ENCODE measurements around the gene PCDHGA4.
"Not testable (repeated sequence)": the region's sequence is repeated elsewhere in the genome, so short reads cannot be mapped to it uniquely, and the experiment has no call there.

PCDHGA4 gene

DNA sequence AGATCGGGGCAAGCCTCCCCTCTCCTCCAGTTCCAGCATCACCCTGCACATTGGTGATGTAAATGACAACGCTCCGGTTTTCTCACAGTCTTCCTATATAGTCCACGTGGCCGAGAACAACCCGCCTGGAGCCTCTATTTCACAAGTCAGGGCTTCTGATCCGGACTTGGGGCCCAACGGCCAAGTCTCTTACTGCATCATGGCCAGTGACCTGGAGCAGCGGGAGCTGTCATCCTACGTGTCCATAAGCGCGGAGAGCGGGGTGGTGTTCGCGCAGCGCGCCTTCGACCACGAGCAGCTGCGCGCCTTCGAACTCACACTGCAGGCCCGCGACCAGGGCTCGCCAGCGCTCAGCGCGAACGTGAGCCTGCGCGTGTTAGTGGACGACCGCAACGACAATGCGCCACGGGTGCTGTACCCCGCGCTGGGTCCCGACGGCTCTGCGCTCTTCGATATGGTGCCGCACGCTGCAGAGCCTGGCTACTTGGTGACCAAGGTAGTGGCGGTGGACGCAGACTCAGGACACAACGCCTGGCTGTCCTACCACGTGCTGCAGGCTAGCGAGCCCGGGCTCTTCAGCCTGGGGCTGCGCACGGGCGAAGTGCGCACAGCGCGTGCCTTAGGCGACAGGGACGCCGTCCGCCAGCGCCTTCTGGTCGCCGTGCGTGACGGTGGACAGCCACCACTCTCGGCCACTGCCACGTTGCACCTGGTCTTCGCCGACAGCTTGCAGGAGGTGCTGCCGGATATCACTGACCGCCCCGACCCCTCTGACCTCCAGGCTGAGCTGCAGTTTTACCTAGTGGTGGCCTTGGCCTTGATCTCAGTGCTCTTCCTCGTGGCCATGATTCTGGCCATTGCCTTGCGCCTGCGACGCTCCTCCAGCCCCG lies 34.6 kb downstream of the PCDHGA4 start:
- no peaks in the 10 kb centered on the region for H3K9me3 ChIP-seq (ENCODE audit: insufficient read depth, low read length, severe bottlenecking)
- H3K27me3 ChIP-seq (ENCODE audit: insufficient read depth, low read length, poor library complexity), result no peaks in the 10 kb centered on the region
- H3K36me3 ChIP-seq (ENCODE audit: insufficient read depth, low read length), result no peaks in the 10 kb centered on the region
- DNase-seq (no peak), ATAC-seq (ENCODE audit: insufficient read depth, low read depth) (no peak)
- H2AFZ ChIP-seq (ENCODE audit: low read depth, low read length), result no peak overlapping the region
- H3K9ac ChIP-seq (ENCODE audit: low read depth, low read length), result no peak overlapping the region
- H4K20me1 ChIP-seq (ENCODE audit: insufficient read depth, low read length), result no peaks in the 10 kb centered on the region
- no peaks in the 10 kb centered on the region for H3K4me1 ChIP-seq (ENCODE audit: insufficient read depth, low read length)
- TF ChIP-seq, protein P1, sequence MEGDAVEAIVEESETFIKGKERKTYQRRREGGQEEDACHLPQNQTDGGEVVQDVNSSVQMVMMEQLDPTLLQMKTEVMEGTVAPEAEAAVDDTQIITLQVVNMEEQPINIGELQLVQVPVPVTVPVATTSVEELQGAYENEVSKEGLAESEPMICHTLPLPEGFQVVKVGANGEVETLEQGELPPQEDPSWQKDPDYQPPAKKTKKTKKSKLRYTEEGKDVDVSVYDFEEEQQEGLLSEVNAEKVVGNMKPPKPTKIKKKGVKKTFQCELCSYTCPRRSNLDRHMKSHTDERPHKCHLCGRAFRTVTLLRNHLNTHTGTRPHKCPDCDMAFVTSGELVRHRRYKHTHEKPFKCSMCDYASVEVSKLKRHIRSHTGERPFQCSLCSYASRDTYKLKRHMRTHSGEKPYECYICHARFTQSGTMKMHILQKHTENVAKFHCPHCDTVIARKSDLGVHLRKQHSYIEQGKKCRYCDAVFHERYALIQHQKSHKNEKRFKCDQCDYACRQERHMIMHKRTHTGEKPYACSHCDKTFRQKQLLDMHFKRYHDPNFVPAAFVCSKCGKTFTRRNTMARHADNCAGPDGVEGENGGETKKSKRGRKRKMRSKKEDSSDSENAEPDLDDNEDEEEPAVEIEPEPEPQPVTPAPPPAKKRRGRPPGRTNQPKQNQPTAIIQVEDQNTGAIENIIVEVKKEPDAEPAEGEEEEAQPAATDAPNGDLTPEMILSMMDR (IDR thresholded peaks at IDR 0.05; ENCODE audit: borderline replicate concordance, extremely low read depth, low read length, poor library complexity, severe bottlenecking), result no peak
- TF ChIP-seq EZH2 (IDR thresholded peaks at IDR 0.05; ENCODE audit: borderline replicate concordance, low read depth, low read length, severe bottlenecking), result no peak
- H3K4me3 ChIP-seq (ENCODE audit: low read depth in 1 of 2, low read length in 2 of 2), result no peak overlapping the region
- H3K4me2 ChIP-seq (ENCODE audit: insufficient read depth, low read length), result no peak overlapping the region
- no peaks in the 10 kb centered on the region for H3K79me2 ChIP-seq (ENCODE audit: insufficient read depth, low read length)
- H3K27ac ChIP-seq (ENCODE audit: low read length), result no peak overlapping the region

GRCh38 chr5:141392429-141393198 lies 37.8 kb downstream of the PCDHGA4 start, which contains the start of gene PCDHGA8:
Gene PCDHGA8, plus strand, starts transcription at chr5:141392633. Its CDS starts 181 bp downstream, at chr5:141392814.
- Histone ChIP-seq H3K9ac (ENCODE audit: low read depth, low read length) (no peak within 1 kb of the TSS), H3K27me3 (ENCODE audit: insufficient read depth, low read length, poor library complexity) (no peaks in the 10 kb centered on the region), H4K20me1 (ENCODE audit: insufficient read depth, low read length) (no peaks in the 10 kb centered on the region), H2AFZ (ENCODE audit: low read depth, low read length) (no peak within 1 kb of the TSS), H3K36me3 (ENCODE audit: insufficient read depth, low read length) (no peaks in the 10 kb centered on the region), H3K27ac (ENCODE audit: low read length) (no peak within 1 kb of the TSS), H3K79me2 (ENCODE audit: insufficient read depth, low read length) (no peaks in the 10 kb centered on the region), H3K4me2 (ENCODE audit: insufficient read depth, low read length) (no peak within 1 kb of the TSS), H3K9me3 (ENCODE audit: insufficient read depth, low read length, severe bottlenecking) (no peaks in the 10 kb centered on the region), H3K4me1 (ENCODE audit: insufficient read depth, low read length) (no peaks in the 10 kb centered on the region), H3K4me3 (ENCODE audit: low read depth in 1 of 2, low read length in 2 of 2) (no peak within 1 kb of the TSS)
- ATAC-seq (ENCODE audit: insufficient read depth, low read depth) (no peak), DNase-seq (no peak)
- TF ChIP-seq, protein P1 (IDR thresholded peaks at IDR 0.05; ENCODE audit: borderline replicate concordance, extremely low read depth, low read length, poor library complexity, severe bottlenecking), result no peak
- TF ChIP-seq EZH2 (IDR thresholded peaks at IDR 0.05; ENCODE audit: borderline replicate concordance, low read depth, low read length, severe bottlenecking), result no peak

DNA sequence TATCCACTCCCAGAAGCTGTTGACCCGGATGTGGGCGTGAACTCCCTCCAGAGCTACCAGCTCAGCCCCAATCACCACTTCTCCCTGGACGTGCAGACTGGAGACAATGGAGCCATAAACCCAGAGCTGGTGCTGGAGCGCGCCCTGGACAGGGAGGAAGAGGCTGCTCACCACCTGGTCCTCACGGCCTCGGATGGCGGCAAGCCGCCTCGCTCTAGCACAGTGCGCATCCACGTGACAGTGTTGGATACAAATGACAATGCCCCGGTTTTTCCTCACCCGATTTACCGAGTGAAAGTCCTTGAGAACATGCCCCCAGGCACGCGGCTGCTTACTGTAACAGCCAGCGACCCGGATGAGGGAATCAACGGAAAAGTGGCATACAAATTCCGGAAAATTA lies 38.4 kb downstream of the PCDHGA4 start:
- Histone ChIP-seq H3K9ac (ENCODE audit: low read depth, low read length) (no peak overlapping the region), H2AFZ (ENCODE audit: low read depth, low read length) (no peak overlapping the region), H4K20me1 (ENCODE audit: insufficient read depth, low read length) (no peaks in the 10 kb centered on the region), H3K27me3 (ENCODE audit: insufficient read depth, low read length, poor library complexity) (no peaks in the 10 kb centered on the region), H3K4me3 (ENCODE audit: low read depth in 1 of 2, low read length in 2 of 2) (no peak overlapping the region), H3K79me2 (ENCODE audit: insufficient read depth, low read length) (no peaks in the 10 kb centered on the region), H3K9me3 (ENCODE audit: insufficient read depth, low read length, severe bottlenecking) (no peaks in the 10 kb centered on the region), H3K4me1 (ENCODE audit: insufficient read depth, low read length) (no peaks in the 10 kb centered on the region), H3K36me3 (ENCODE audit: insufficient read depth, low read length) (no peaks in the 10 kb centered on the region), H3K4me2 (ENCODE audit: insufficient read depth, low read length) (no peak overlapping the region), H3K27ac (ENCODE audit: low read length) (no peak overlapping the region)
- no peak for DNase-seq
- TF ChIP-seq, protein P1 (IDR thresholded peaks at IDR 0.05; ENCODE audit: borderline replicate concordance, extremely low read depth, low read length, poor library complexity, severe bottlenecking), result no peak
- no peak for TF ChIP-seq EZH2 (IDR thresholded peaks at IDR 0.05; ENCODE audit: borderline replicate concordance, low read depth, low read length, severe bottlenecking)
- no peak for ATAC-seq (ENCODE audit: insufficient read depth, low read depth)

- ATAC-seq (ENCODE audit: insufficient read depth, low read depth); H3K9me3 ChIP-seq (ENCODE audit: insufficient read depth, low read length, severe bottlenecking); H3K27ac ChIP-seq (ENCODE audit: low read length): not testable (repeated sequence)
Measured at GRCh38 chr5:141394401-141395187, 39.8 kb downstream of the PCDHGA4 start.

More at GRCh38 chr5:141394401-141395187, 39.8 kb downstream of the PCDHGA4 start:
- DNase-seq; H3K4me2 ChIP-seq (ENCODE audit: insufficient read depth, low read length); H3K4me1 ChIP-seq (ENCODE audit: insufficient read depth, low read length); H3K36me3 ChIP-seq (ENCODE audit: insufficient read depth, low read length); H3K27me3 ChIP-seq (ENCODE audit: insufficient read depth, low read length, poor library complexity); H2AFZ ChIP-seq (ENCODE audit: low read depth, low read length); H3K9ac ChIP-seq (ENCODE audit: low read depth, low read length); H3K79me2 ChIP-seq (ENCODE audit: insufficient read depth, low read length); H3K4me3 ChIP-seq (ENCODE audit: low read depth in 1 of 2, low read length in 2 of 2); H4K20me1 ChIP-seq (ENCODE audit: insufficient read depth, low read length): not testable (repeated sequence)

Measured in DND-41 (cell line).